Activated T-helper 1 cell treated with anti-CD3 and anti-CD28 coated beads, Interleukin-2, amount 50 U/mL, for 16 hours (primary cell): ENCODE results near the gene C14orf180.

ENCODE experiments used
- DNase-seq, 2 donors: peaks; one replicate each; pipeline ENCODE4 v3.0.0-alpha.2; 2020; ENCODE audit warnings: low read depth in 1 of 2, low spot score in 1 of 2

Gene C14orf180

DNA sequence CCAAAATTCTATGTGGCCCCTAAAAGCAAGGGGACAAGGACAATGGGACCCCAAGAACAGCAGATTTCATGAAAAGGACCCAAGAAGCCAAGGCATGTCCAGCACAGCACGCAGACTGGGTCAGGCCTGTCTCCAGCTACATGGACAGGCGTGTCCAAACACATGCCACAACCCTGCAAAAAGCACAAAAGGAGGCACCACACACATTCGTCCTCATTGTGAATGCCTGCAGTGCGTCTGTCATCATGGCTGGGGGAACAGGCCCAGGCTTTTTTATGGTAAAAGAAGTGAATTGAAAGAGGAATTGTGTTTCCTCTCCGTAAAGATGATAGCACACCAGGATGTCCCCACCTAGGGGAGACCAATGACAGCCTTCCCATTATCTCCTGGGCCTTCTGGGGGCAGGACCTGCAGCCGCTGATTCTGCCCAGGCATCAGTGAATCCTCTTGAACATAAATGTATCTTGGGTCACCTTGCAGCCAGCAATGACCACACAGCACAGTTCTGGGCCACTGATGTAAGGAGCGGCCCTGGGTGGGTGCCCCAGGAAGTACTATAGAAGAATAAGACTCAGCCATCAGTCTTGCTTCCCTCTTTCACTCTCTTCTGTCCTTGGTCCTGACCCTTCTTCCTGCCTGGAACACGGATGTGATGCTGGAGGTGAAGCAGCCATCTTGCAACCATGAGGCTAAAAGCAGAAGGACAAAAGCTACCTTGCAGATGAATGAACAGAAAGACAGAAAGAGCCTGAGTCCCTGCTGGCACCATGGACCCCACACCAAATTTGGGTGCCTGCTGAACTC lies 29.8 kb upstream of the C14orf180 start:
- DNase-seq: no peak

DNA sequence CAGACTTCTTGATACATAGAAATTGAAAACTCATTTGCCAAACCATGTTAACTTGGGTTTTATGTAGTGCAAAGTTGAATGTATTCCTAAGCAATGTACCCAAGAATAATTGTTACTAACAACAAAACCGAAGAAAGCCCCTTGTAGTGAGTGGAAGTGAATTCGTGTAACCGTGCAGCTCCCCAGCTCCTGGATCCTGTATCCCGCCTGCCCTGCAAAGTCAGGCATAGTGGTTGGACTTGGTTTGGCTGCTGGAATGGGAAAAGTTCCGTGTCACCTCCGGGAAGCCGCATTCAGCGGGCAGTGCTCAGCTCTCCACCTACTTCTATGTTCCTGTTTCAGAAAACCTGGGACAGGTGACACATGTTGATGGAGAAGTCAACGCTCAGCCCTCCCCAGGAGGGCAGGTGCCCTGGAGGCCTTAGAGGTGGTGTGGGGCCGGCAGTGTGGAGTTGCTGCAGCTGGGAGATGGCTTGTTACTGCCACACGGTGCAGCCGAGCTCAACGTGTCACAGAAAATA lies 29.2 kb upstream of the C14orf180 start:
- DNase-seq: no peak

DNA sequence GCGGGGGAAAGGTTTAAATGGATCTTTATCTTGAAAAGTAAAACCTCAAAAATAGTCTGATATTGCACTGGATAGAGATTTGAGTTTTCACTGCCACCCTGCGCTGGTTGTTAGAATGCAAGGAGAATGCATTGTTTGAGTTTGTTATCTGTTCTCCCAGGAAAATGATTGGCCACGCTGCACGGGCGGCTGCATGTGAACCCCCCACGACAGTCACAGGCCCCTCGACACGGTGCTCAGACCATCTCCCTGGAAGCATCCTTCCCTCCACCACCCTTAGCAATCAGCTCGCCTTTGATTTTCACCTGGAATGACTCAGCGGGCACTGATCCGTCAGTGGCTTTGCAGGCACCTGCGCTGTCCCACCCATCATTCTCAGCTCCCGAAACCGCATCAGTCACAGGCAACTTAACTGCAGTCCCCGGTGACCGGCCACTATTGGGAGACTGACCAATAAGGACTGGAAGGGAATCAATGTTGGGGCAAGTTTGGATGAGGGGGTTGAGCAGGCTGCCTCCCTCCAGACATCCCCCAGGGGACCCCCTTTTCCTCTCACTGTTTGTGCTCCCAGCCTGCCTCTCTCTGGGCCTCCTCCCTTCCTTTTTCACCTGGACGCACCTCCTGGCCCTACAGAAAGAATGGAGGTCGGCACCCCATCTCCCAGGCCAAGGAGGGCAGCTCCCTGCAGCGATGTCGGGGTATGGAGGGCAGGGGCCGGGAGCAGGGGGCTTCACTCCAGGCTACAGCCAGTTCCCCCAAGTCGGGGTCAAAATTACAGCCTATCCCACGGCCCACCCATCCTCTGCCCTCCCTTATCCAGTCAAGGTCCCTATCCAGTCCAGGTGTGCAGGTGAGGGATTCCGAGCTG lies 28.5 kb upstream of the C14orf180 start:
- no peak for DNase-seq

DNA sequence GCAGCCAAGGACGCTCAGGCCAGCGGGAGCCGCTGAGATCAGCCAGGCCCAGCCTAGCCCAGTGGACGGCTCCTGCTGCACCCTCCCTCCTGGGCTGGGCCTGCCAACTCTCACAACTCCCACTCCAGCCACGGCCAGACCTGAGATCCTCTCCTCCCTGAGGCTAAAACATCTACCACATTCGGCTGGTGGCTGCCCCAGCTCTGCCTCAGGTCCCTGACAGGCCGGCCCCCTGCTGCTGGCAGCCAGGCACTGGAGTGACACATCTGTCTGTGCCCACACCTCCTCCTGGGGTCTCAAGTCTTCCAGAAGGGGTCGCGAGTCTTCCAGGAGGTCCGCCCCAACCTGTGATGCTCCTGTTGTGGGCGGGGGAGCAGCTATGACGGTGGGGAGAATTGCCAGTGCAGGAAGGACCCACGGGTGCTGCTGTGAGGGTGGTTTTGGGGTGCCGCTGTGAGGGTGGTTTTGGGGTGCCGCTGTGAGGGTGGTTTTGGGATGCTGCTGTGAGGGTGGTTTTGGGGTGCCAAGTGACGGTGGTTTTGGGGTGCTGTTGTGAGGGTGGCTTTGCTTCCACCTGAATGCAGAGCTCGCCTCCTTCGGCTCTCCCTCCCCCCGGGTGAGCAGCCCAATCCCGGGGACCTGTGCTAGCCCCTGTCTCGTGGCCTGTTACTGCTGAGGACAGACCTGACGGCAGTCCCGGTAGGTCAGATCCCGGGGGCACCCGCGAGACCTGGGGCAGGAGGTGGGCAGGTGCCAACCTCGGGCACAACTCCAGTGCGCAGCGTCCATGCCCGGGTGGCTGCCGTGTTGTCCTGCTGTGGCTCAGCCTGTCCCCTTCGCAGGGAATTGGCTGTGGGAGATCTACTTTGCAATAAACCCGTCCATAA lies 27.5 kb upstream of the C14orf180 start:
- no peak for DNase-seq

DNA sequence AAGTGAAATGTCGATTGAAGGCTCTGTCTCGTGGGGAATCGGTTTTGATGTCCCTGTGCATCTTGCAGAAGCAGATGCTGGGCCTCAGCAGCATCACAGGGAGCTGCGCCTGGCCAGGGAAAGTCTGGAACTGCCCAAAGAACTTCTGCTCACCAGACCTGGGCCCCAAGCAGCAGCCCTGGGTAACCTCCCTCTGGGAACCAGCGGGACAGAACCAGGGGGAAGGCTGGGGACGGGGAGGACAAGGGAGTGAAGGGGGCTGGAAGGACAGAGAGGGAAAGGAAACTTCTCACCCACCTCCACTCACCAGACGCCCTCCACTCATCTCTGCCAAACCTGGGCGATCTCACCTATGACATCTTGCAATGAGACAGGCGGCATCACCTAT lies 26.8 kb upstream of the C14orf180 start:
- DNase-seq: no peak

DNA sequence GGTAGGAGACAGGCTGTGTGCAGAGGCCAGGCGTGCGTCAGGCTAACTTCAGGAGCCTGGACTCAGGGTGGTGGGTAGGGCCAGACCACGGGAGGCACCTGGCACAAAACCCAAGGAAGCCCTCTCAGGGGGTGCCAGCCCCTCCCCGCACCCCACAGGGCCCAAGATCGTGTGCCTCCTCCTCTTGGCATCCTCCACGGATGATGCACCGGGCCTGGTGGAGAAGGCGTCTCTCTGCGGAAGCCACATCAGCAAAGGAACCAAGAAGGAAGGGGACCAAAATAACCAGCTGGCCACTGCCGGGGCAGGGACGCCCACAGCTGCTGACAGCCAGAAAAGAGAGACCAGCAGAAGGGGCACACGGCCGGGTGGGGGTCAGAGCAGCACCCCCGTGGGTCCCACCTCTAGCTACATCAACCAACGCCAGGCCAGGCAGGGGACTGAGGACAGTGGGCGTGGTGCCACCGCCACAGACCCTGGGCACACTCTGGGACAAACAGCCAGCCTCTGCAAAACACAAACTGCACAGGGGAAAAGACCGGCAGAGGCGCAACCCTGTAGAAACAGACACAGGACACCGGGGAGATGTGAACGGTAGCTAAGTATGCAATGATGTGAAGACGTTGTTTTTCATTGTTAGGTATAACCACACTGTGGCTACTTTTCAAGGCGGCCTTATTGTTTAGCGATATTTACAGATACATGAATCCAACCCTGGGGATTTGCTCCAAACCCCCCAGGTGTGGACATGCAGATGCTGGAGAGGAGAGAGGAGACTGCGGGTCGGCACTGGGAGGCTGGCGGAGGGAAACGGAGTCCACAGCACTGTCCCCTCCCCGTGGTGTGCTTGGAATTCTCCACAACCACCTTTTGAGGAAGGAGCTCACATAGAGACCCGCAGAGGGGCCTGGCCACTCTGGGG lies 26.1 kb upstream of the C14orf180 start:
- DNase-seq: no peak

DNA sequence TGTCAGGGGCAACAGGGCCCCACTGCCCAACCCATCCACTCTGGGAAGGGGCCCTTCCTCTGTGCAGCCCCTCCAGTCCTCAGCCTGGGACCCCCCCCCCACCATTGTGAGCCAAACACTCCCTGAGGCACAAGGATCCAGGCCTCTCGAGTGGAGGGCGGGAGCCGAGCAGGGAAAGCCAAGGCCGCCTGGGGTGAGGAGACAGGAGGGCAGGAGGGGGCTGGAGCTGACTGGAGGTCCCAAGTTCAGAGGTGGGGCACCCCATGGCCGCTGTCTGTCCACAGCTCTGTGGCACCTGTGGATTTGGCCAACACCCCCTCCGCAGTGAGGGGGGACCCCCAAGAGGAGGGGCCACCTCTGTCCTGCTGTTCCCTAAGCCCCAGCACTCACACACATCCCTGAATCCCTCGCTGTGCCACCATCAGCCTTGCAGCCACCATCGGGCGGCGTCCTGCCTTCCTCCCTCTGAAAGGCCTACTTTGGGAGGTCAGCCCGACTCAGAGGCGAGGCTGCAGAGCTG lies 25.4 kb upstream of the C14orf180 start:
- no peak for DNase-seq

DNA sequence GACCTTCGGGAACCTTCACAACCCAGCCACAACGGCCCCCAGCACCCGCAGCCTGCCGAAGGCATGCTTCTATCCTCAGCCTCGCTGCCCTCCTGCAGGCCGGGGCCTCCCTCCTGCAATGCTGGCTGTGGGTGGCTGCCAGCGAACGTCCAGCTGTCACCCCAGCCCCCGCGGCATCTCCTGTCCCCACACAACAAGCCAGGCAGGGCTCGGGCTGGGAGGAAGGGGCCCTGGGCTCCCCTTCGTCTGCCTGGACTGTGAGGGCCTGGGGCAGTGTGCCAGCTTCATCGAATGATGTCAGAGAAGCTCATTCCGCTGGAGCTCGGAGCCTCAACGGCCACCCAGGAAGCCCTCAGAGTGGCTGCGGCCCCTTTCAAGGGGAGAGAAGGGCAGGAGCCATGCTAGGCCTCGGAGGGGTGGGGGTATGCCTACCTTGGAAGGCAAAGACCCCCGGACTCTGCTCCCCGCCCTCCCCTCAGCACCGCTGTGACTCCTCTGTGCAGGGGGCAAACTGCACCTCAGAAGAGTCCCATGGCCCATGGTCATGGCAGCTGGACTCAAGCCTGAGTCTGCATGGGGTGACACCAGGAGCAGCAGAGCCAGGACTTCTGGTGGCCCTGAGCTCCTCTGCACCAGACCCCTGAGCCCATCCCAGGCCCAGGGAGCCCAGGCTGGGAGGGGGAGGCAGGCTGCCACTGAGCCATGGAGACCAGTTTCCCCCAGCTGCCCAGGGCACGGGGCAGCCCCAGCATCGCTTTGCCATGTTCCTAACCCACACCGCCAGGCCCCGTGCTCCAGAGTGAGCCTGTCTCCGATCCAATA lies 24.7 kb upstream of the C14orf180 start:
- no peak for DNase-seq

DNA sequence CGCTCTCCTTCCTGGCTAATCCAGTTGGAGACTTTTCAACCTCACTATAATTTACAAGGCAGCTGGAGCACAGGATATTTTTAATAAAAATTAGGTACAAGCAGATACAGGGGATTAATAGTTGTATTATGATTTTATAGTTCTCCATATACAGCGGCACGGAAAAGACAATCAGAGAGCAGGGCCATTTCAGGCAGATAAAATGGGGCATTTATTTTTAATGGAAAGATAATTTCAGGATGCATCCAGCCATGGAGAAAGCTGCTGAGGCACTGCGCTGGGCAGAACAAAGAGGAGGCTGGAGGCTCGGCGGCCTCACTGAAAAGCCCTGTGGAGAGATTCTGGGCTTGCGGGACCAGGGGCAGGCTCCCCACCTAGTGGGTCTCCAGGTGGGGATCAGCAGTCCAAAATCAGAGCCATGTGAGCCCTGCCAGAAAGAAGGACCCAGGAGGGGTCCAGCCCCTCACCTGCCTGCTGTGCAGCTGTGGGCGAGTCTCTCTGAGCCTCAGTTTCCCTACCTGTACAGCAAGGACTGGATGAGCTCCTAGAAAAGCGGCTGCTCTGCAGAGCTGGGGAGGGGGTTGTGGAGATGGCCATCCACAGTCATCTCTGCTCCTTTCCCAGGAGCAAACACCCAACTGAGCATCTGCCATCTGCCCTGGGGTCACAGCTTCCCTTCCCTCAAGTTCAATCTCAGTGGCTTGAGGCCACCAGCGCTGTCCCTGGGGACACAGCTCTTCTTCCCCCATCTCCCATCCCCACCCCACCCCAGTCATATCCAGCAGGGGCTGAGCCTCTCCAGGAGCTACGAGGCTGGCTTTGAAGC lies 23.9 kb upstream of the C14orf180 start:
- no peak for DNase-seq

DNA sequence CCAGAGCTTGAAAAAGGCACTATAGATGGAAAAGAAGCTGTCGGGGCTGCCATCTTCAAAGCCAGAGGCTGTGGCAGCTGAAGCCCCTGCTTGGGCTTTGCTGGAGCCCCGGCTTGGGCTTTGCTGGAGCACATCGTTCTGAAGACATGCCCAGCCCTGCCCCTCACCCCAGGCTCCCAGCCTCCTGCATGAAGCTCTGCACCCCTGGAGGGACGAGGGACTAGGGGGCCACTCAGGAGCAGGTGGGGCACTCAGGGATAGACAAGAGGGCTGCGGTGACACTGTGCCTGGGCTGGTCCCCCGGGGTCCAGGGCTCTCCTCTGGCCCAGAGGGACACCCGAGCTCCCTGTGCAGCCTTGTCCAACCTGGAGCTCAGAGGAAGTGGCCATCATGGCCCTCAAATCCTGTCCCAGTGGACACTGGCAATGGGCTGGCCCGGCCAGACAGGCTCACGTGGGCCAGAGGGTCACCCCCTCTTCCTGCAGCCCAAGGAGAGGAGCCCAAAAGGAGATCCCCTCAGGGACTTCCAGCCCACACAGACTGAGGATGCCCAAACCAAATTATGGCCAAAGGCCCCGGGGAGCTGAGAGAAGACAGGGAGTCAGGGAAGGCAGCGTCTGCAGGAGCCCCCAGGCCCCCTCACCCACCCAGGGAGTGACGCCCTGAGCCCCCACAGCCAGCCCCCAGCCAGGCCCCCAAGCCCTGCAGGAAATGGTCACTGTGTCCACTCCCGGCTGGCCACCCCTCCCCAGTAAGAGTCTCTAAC lies 23.1 kb upstream of the C14orf180 start:
- DNase-seq: no peak

DNA sequence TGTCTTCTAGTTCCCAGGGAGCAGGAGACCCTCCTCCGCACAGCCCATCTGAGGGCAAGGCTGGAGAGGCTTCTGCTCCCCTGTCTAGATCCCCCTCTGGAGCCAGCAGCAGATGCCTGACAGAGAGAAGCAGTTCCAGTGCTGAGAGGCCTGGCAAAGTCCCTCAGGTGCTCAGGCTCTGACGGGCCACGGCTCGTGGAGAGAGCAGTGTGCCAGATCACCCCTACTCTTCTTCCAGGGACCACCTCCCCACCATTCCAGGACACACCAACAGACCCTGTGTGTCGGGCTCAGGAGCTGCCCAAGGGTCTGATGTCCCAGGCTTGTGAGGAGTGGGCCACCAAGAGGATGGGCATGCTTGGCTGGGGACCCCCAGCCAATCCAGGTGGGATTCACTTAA lies 22.5 kb upstream of the C14orf180 start:
- DNase-seq: no peak

DNA sequence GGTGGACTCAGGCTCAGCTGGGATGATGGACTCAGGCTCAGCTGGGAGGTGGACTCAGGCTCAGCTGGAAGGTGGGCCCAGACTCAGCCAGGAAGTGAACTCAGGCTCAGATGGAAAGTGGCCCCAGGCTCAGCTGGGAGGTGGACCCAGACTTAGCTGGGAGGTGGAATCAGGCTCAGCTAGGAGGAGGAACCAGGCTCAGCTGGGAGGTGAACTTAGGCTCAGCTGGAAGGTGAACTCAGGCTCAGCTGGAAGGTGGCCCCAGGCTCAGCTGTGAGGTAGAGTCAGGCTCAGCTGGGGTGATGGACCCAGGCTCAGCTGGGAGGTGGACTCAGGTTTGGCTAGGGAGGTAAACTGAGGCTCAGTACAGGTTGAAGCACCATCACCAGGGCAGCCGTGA lies 21.8 kb upstream of the C14orf180 start:
- DNase-seq: no peak

DNA sequence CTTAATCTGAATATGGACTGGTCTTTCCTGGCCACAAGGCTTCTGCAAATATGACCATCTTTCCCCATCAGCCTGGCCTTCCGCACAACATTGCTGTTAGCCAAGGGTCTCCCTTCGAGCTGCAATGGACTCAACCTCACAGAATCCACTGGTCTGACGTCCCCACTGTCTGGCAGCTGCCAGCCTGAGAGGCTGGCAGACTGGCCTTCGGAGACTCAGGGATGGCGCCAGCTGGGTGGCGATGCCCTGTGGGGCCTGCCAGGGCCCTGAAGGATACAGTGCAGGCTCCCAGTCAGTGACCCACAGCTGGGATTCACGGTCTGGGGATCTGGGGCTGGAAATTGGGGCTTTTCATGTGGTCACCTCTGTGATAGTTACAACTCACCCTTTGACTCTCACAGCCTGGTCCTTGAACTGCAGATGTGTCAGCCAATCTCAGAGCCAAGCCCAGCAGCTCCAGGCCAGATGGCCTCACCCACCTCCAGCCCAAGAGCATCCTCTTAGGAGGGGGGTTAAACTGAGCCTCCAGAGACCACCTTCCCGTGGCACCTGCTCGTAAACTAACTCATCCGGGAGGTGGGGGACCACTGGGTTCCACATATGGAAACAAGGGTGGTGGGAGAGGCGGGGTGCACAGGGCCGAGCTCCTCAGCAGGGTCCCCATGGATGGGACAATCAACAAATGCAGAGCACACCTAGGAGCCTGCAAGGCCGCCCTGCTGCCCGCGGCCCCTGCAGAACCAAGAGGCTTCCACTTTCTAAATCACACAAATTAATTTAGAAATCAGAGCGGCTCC lies 21.1 kb upstream of the C14orf180 start:
- DNase-seq: no peak

DNA sequence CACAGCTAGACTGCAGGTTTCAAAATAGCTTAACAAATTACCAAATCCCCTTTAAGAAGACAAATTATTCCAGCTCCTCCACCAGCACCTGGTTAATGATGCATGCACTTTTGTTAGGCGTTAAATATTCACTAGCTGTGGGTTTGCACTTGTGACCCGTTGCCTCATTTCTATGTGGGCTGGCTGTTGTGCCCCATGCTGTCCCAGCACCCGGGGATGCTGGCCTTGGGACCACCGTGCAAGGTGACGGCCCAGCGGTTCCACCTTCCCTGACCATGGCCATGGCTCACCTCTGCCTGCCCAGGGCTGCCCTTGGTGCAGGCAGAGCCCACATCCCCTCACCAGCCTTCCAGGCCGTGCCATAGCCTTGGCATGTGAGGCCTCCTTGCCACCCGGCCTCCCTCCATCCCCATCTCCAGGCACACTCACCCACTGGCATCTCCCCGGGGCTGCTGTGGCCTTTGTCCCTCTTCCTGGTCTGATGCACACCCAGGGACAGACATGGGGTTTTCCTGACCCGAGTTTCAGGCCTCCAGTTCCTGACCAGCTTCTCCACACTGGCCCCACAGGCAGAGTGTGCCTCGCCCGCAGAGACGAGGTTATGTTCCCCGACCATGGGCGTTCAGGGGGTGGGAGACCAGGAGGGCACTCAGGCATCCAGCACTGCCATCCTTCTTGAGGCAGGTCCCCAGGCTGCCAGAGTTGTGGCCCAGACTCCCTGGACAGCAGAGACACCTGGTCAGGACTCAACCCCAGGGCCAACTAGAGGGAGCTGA lies 20.3 kb upstream of the C14orf180 start:
- DNase-seq: no peak

DNA sequence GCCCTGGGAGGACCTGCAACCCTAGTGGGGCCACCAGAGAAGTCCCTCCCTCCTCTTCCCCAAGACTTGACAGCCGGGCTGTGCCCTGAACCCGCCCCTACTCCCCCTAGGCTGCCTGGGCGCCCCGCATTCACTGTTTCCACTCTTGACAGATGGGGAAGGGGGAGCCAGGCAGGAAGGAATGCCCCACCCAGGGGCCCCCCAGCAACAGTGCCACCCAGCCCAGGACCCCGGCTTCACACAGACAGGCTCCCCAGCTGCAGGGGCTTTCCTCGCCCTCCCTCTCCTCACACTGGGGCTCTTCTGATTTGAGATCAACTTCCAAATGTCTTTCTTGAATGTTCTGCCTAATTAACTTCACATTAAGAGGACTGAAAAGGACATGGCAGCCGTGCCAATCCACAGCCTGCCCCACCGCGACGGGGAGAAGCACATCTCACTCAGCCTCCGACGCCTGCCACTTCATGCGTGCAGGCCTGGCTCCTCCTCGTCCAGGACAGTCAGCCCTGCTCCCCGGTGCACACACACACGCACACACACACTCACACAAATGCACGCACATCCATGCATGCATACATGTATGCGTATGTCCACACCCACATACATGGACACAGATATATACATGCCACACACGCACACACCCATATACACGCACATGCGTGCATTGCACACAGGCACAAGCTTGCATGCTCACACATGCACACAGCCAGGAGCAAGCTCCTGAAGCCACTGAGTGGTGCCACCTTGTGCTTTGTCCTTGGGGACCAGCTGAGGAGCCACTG lies 19.6 kb upstream of the C14orf180 start:
- no peak for DNase-seq
